ENCODE data around the gene TLL2.

Gene TLL2

GRCh38 chr10:96379758-96380157, 134.0 kb downstream of the TLL2 start:
- no peak for DNase-seq (ENCODE audit: extremely low spot score)
- POLR2A ChIA-PET = no interaction called here
- TF ChIP-seq, protein P1, sequence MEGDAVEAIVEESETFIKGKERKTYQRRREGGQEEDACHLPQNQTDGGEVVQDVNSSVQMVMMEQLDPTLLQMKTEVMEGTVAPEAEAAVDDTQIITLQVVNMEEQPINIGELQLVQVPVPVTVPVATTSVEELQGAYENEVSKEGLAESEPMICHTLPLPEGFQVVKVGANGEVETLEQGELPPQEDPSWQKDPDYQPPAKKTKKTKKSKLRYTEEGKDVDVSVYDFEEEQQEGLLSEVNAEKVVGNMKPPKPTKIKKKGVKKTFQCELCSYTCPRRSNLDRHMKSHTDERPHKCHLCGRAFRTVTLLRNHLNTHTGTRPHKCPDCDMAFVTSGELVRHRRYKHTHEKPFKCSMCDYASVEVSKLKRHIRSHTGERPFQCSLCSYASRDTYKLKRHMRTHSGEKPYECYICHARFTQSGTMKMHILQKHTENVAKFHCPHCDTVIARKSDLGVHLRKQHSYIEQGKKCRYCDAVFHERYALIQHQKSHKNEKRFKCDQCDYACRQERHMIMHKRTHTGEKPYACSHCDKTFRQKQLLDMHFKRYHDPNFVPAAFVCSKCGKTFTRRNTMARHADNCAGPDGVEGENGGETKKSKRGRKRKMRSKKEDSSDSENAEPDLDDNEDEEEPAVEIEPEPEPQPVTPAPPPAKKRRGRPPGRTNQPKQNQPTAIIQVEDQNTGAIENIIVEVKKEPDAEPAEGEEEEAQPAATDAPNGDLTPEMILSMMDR (IDR thresholded peaks at IDR 0.05; ENCODE audit: control extremely low read depth, extremely low read depth, low read depth, missing control alignments) = no peak
- CTCF ChIA-PET = interaction anchor here (1.7 kb wide), 1 partner anchor 9 kb away, joined by 7 read pairs; no protein-coding TSS in a partner anchor

DNA sequence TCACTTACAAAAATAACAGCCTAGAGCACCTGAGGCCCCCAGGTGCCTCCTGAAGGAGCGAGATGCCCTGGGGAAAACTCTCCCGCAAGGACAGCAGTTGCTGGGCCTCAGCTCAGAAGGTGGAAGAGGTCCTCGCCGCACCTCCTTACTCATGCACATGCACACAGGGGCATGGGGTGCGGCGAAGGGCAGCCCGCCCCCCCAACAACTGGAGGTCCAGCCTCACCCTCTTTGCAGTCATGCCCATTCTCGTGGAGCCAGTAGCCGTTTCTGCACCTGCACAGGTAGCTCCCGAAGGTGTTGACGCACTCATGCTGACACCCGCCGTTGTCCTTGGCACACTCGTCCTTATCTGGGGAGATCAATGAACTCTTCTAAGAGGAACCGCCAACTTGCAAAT, 135.0 kb downstream of the TLL2 start:
- ChIA-PET CTCF (interaction anchor here (1.7 to 5.3 kb wide), 4 partner anchors 8 to 18 kb away, joined by 5 to 38 read pairs (median 6); no protein-coding TSS in a partner anchor), POLR2A (no interaction called here)
- TF ChIP-seq, protein P1 (IDR thresholded peaks at IDR 0.05; ENCODE audit: control extremely low read depth, extremely low read depth, low read depth, missing control alignments) = no peak
- no peak for DNase-seq (ENCODE audit: extremely low spot score)

GRCh38 chr10:96377816-96378294, 135.9 kb downstream of the TLL2 start:
- POLR2A ChIA-PET = no interaction called here

GRCh38 chr10:96376483-96376882, 137.2 kb downstream of the TLL2 start:
- TF ChIP-seq, protein P1 (IDR thresholded peaks at IDR 0.05; ENCODE audit: control extremely low read depth, extremely low read depth, low read depth, missing control alignments) = no peak
- CTCF ChIA-PET = interaction anchor here (0.7 to 5.3 kb wide), 11 partner anchors 9 to 213 kb away, joined by 3 to 38 read pairs (median 5); no protein-coding TSS in a partner anchor
- peak; percentile 67 for DNase-seq (ENCODE audit: extremely low spot score)
- POLR2A ChIA-PET = no interaction called here

More at GRCh38 chr10:96377816-96378294, 135.9 kb downstream of the TLL2 start:
- TF ChIP-seq, protein P1 (IDR thresholded peaks at IDR 0.05; ENCODE audit: control extremely low read depth, extremely low read depth, low read depth, missing control alignments) = no peak
- CTCF ChIA-PET = interaction anchor here (1.7 to 5.3 kb wide), 4 partner anchors 12 to 43 kb away, joined by 5 to 38 read pairs (median 6); no protein-coding TSS in a partner anchor
- no peak for DNase-seq (ENCODE audit: extremely low spot score)

GRCh38 chr10:96374985-96375830, 138.5 kb downstream of the TLL2 start:
- peak; percentile 93 for DNase-seq (ENCODE audit: extremely low spot score)
- ChIA-PET POLR2A (no interaction called here), CTCF (interaction anchor here (0.7 to 5.3 kb wide), 57 partner anchors 10 to 846 kb away, joined by 3 to 38 read pairs (median 4); partner anchors contain the start of genes BLNK and OPALIN)
- TF ChIP-seq, protein P1 (IDR thresholded peaks at IDR 0.05; ENCODE audit: control extremely low read depth, extremely low read depth, low read depth, missing control alignments) = peak; percentile 99

- DNase-seq (ENCODE audit: extremely low spot score) = no peak
- TF ChIP-seq, protein P1 (IDR thresholded peaks at IDR 0.05; ENCODE audit: control extremely low read depth, extremely low read depth, low read depth, missing control alignments) = no peak
- ChIA-PET CTCF (interaction anchor here (0.6 to 5.3 kb wide), 57 partner anchors 8 to 846 kb away, joined by 3 to 38 read pairs (median 4); partner anchors contain the start of genes BLNK and OPALIN), POLR2A (no interaction called here)
Measured at GRCh38 chr10:96374639-96374984, 139.1 kb downstream of the TLL2 start.

Measured in GM10248 (cell line).